ENCODE data around the gene ALDH1A3. TPM values are rescaled to one million over a fixed set of nuclear protein-coding genes. Genes with fewer than 3 reads are reported as not detected.

The ALDH1A3 gene
- total RNA-seq, 1 experiment from 2014 or later: 248 TPM

GRCh38 chr15:100926971-100927756 lies 47.5 kb downstream of the ALDH1A3 start (continued):
- TF ChIP-seq POLR2AphosphoS5 (IDR thresholded peaks at IDR 0.05; ENCODE audit: low read depth, low read length) (no peak), SP1 (IDR thresholded peaks at IDR 0.05; ENCODE audit: low read depth) (no peak), ZNF274 (IDR thresholded peaks at IDR 0.05; ENCODE audit: low read depth, low read length) (no peak), FOSL1 (IDR thresholded peaks at IDR 0.05; ENCODE audit: low read depth) (no peak), TCF7L2 (IDR thresholded peaks at IDR 0.05; ENCODE audit: borderline replicate concordance, extremely low read depth, insufficient read depth, insufficient read length) (no peak), SIN3A (IDR thresholded peaks at IDR 0.05; ENCODE audit: low read depth) (no peak), ELF1 (IDR thresholded peaks at IDR 0.05; ENCODE audit: borderline replicate concordance, low read depth) (no peak), YY1 (IDR thresholded peaks at IDR 0.05; ENCODE audit: extremely low read depth, insufficient replicate concordance, low read depth, low read length) (no peak), CEBPB (IDR thresholded peaks at IDR 0.05; ENCODE audit: low read depth) (no peak), CBX3 (IDR thresholded peaks at IDR 0.05; ENCODE audit: low read depth) (no peak)

- Histone ChIP-seq H3K4me3 (replicated peaks in 1 of 2; ENCODE audit: low read depth in 1 of 2, low read length in 2 of 2) (no peak overlapping the region), H2AFZ (ENCODE audit: low read depth, low read length, poor library complexity, severe bottlenecking) (no peak overlapping the region), H4K20me1 (ENCODE audit: insufficient read depth) (no peaks in the 10 kb centered on the region), H3K4me2 (ENCODE audit: low read length) (no peak overlapping the region), H3K27ac (ENCODE audit: low read depth, low read length) (no peak overlapping the region), H3K36me3 (ENCODE audit: control insufficient read depth in 1 of 2, insufficient read depth in 2 of 2, low read length in 2 of 2) (peaks cover 0 to 18% of the 10 kb centered on the region in 2 experiments; a peak in 2 of 4 replicates), H3K9ac (ENCODE audit: low read length) (no peak overlapping the region), H3K79me2 (ENCODE audit: insufficient read depth, low read length) (no peaks in the 10 kb centered on the region), H3K27me3 (ENCODE audit: insufficient read depth, low read length) (no peaks in the 10 kb centered on the region), H3K9me3 (ENCODE audit: control insufficient read depth in 1 of 2, insufficient read depth in 1 of 2, low read depth in 1 of 2, low read length in 2 of 2) (no peaks in the 10 kb centered on the region), H3K9me2 (ENCODE audit: insufficient read depth) (no peaks in the 10 kb centered on the region), H3K4me1 (ENCODE audit: control insufficient read depth in 1 of 2, insufficient read depth in 2 of 2, low read length in 2 of 2) (peaks cover 6 to 7% of the 10 kb centered on the region in 2 experiments; a peak in 2 of 4 replicates)
- DNase-seq (ENCODE audit: low read depth, low spot score) (no peak), ATAC-seq (no peak)
- no peak for TF ChIP-seq YY1 (IDR thresholded peaks at IDR 0.05; ENCODE audit: extremely low read depth, insufficient replicate concordance, low read depth, low read length)
- no peak for TF ChIP-seq CEBPB (IDR thresholded peaks at IDR 0.05; ENCODE audit: low read depth)
- TF ChIP-seq JUND (IDR thresholded peaks at IDR 0.05): no peak
- TF ChIP-seq TCF7L2 (IDR thresholded peaks at IDR 0.05; ENCODE audit: borderline replicate concordance, extremely low read depth, insufficient read depth, insufficient read length): no peak
- TF ChIP-seq POLR2AphosphoS5 (IDR thresholded peaks at IDR 0.05; ENCODE audit: low read depth, low read length): no peak
- TF ChIP-seq ATF3 (IDR thresholded peaks at IDR 0.05): no peak
- no peak for TF ChIP-seq FOSL1 (IDR thresholded peaks at IDR 0.05; ENCODE audit: low read depth)
- no peak for TF ChIP-seq SIN3A (IDR thresholded peaks at IDR 0.05; ENCODE audit: low read depth)
- TF ChIP-seq RAD21 (IDR thresholded peaks at IDR 0.05; ENCODE audit: low read depth): no peak
- no TSS peak for BruUV-seq (replicated peaks)
- ChIA-PET RAD21 (ENCODE audit: low non-redundant PET in 1 of 2, low total read pairs in 2 of 2, uncharacterized antibody in 2 of 2, unreplicated experiment in 2 of 2) (no interaction called here), CTCF (interaction anchor here (2.6 kb wide), 1 partner anchor 11 kb away, joined by 9 read pairs; no protein-coding TSS in a partner anchor), POLR2A (interaction anchor here (1.6 kb wide), 1 partner anchor 10 kb away, joined by 4 read pairs; no protein-coding TSS in a partner anchor)
- intact Hi-C loops (cut with micrococcal nuclease): no loop called here
These were observed 49.1 kb downstream of the ALDH1A3 start for GRCh38 chr15:100928632-100929280.

All from HCT116 (cell line).